Stimulated activated CD4-positive, alpha-beta T cell treated with anti-CD3 and anti-CD28 coated beads, Interleukin-1b, Interleukin-23, amount 100 ng/mL, for 24 hours (primary cell): ENCODE results near the gene BST1.

Source experiments
- DNase-seq, 4 experiments: peaks; one replicate each; pipeline ENCODE4 v3.0.0-alpha.2; 2020; ENCODE audit warnings: low read depth in 4 of 4, low spot score in 1 of 4

The BST1 gene

DNA sequence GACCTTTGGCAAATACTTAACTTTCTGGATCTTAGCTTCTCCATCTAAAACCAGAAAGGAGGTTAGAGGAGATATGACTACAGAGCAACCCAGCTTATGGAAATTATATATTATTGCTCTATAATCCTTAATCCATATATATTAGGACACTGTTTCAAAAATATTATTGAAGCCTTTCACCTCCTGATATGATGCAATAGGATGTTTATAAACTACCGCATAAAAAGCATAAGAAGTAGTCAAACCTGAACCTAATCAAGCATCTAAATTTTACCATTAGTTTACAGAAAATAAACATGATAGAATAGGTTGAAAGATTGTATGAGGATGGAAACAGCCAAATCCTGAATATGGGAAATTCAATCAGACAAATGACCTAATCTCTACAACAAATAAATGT is 26.8 kb upstream of the BST1 start:
- DNase-seq: no peak

DNA sequence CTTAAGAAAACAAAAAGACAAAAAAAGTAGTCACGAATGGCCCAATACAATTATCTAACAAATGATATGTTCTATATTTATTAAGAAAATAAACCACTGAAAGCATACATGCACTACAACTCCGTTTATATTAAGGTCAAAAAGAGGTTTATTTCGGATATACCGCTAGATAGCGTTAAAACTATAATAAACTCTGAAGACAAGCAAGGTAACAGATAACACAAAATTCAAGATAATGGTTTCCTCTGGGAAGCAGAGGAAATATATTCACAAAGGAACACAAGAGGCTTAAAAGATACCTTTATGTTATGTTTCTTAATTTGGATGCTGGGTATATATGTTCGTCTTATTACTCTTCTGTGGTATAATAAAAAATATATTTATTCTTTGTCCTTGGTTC is 26.0 kb upstream of the BST1 start:
- DNase-seq: no peak

DNA sequence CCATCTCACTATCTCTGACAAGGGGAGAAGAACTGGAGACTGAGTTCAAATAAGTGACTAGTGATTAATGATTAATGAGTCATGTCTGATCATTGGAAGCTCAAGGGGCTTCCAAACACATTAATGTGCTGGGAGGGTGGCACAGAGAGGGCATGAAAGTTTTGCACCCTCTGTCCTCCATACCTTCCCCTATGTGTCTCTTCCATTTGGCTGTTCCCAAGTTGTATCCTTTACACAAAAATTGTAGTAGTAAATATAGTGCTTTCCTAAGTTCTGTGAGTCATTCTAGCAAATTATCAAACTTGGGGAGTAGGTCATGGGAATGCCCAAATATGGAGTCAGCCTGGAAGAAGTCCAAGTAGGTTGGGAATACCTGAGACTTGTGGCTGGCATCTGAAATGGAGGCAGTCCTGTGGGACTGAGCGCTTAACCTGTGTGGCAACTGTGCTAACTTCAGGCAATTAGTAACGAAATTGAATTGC is 25.3 kb upstream of the BST1 start:
- DNase-seq: no peak

DNA sequence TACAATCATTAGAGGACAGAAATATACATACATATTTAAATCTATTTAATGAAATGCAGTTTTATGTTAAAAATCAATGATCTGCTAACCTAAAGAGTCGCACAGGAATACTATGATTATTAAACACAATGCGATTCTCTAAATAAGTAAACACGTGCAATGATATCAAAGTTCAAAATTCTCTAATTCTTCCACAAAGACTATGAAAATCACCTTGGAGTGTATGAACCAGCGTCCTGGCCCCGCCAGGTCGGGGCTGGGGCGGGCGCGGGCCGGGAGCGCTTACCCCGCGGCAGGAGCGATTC is 21.8 kb upstream of the BST1 start:
- DNase-seq: no peak

DNA sequence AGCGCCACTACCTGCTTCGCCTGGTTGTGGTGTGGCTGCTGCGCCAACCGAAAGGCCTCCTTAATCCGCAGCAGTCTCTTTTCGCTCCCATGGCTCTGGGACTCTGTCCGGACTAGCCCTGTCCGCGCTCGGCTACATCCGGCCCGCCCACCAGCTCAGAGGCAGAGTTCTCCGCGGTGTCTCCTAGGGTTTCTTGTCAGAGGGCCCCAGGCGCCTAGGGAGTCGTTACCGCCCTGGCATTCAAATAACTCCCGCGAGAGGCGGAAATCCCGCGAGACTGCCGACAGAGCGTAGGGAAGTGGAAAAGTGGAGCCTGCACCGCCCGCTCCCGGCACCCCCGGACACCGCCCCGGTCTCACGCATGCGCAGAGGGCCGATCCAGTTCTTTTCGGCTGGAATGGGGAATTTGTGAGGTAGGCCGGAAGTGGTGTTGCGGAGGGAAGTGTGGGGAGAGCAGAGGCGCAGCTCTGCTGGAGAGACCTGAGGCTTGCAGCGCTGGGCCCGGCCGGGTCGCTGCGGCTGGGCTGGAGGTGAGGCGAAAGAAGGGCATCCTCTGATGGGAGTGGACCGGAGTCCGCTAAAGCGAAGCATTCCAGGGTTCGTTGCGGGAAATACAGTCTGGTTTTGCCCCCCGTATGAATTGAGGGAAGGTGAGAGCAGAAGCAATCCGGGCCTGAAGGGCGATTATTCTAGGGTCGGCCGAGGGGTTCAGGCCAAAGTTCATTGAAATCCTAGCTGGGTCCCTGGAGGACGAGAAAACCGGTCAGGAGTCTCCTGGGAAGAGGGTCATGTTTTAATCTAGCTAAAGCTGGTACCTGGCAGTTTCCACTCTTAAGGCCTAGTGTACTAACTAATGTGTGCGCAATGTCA is 21.3 kb upstream of the BST1 start, which contains the start of gene FAM200B:
Gene FAM200B, plus strand, starts transcription at position 456 of the 870 bp plus-strand sequence. CDS start 5,151 bp downstream, outside the sequence.
- peak; percentile 95 to 99 (median 98) for DNase-seq

DNA sequence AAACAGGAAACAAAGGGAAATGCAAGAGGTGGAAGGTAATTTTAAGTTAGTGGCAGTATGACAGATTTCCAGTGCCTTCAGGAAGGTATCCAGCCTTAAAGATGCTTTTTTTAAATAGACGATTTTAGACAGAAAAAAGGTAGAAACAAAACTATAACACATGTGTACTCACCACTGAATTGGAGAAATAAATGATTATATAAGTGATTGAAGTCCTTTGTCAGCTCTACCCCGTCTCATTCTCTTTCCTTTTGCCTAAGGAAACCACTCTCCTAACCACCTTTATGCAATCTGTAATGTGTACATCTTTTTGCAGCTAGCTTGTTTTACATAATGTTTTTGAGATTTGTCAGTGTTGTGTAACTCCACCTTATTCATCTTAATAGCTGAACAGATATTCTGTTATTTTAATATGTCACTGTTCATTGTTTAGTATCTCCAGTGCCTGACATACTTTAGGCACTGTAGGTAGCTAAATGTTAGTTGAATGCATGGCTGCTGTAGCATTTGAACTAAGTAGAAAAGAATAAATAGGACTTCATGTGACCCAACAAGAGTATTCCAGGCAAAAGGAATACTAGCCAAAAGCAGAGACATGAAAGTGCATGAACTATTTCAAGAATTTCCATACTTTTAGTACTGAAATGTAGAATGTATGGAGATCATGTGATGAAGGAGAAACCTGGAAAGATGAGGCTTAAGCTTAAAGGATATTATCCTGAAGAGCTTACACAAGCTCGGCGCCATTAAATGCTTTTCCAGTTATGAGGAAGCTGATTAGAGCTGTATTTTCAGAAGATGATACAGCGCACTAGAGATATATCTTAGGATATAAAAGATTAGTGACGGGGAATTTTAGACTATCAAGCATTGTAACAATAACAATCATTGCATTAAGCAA is 20.4 kb upstream of the BST1 start:
- no peak for DNase-seq

DNA sequence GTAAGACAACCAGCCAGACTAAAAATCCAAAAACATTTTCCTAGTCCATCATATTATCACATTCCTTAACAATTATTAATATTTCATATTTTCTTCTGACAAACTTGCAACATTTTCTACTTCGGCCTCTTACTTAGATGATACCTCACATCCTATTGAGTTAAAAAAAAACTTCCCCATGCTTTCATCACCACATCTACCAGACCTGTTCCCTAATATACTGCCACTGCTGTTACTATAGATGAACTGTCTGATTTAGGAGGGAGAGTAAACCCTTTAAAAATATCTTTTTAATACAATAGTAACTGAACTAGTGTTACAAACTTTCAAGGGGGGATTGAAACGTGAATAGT is 19.7 kb upstream of the BST1 start:
- no peak for DNase-seq

DNA sequence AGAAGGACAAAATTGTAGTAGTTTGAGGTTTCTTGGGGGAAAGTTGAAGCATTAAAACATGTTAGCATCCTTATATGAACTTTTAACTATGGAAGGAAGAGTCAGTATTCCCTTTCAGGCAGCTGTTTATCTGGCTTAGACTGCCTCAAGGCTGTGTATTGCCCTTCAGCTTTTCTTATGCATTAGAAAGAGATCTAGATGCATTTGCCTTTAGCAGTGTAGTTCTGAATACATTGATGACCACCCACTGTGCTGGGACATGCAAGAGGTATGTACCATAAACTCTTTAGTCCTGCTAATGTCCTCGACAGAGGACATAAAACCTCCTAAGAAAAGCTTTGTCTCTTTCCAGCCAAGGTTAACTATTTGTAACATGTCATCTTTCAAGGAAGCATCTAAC is 18.4 kb upstream of the BST1 start:
- DNase-seq: no peak

DNA sequence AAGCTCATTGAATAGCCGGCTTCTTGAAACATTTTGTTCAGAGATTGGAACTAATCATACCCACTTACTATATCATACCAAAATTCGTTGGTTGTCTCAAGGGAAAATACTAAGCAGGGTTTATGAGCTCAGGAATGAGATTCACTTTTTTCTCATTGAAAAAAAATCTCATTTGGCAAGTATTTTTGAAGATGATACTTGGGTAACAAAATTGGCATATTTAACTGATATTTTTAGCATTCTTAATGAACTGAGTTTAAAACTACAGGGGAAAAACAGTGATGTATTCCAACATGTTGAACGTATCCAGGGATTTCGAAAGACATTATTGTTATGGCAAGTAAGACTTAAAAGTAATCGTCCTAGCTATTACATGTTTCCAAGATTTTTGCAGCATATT is 14.8 kb upstream of the BST1 start:
- DNase-seq: no peak

DNA sequence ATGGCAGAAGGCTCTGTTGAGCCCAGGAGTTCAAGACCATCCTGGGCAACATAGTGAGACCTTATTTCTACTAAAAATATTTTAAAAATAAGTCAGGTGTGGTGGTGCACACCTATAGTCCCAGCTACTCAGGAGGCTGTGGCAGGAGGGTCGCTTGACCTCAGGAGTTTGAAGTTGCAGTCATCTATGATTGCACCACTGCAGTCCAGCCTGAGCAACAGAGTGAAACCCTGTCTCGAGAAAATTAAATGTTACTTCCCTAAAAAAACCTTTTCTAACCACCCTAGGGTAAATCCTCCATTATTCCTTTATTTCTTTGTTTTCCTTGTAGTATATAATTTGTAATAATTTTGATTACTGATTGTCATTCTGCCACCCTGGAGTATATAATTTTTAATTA is 13.3 kb upstream of the BST1 start:
- DNase-seq: no peak

DNA sequence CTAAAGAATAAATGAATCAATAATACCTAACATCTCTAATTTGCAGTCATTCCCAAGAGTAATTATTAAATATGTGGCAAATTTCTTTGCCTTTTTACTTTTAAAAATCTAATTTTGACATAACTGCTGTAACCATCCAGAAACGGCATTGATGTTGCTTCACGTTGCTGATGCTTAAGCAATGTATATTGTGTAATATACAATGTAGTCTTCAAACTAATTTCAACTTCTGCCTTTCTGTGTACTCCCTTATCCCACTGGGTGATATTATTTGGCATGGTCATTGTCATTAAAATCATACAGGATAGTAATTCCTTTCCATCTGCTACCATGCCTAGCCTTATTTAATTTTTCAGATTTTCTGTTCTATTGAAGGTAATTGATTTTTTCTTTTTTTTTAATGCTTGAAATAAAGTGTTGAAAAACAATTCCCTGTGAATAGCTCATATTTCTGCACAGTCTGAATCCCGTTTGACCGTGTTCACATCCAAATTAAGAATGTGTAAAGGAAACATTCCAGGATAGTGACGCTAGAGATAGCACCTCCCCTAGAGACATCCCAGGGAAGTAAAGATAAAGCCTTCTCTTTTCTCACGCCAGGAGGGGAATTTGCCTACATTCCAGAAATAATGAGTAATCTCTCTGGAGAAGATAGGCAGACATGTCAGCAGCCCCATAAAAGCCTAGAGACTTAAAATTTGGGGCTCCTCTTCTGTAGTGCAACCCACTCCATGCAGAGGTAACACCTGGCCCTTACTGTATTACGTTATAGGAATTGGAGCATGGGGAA is 12.7 kb upstream of the BST1 start:
- DNase-seq: no peak

DNA sequence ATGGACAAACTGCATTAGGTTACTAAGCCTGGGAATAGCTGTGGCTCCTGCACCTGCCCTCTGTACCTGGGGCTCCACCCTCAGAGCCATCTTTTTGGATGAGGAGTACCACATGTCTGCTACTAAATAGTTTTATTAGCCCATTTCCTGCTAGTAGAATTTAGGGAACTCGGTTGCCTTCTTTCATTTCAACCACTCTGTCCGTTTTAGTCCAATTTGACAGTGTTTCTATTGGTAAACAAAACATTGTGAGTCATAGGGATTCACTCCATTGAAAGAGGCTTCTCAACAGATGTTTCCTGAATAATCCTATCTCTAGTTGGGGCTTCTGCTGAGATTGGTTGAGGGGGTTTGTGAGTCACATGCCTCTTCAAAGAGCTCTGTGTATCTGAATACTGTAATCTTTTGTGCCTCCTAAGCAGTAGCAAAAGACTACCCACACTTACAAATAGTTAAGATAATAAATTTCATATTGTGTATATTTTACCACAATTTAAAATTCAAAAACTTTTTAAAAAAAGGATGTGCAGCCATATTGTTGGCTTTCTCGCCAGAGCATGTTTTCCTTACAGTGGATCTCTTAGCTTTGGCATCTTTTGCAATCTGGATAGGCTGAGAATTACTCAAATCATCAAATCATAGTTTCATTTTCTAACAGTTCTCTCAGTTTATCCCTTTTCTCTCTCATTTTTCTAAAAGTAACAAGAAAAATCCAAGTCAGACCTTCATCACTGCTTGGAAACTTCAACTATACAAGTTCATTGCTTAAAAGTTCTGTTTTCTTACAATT is 11.3 kb upstream of the BST1 start:
- DNase-seq: no peak

DNA sequence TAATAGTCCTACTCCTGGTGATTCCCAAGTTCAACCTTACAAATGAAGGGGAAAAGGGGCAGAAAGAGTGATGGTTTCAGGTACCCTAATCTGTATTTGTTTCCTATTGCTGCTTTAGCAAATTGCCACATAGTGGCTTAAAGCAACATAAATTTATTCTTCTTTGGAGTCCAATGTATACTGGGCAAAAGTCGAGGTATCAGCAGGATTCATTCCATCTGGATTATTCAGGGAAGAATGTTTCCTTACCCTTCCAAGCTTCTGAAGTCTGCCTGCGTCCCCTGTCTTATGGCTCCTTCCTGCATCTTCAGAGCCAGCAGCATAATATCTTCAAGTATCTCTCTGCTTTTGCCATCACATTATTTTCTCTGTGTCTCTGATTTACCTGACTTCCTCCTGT is 10.3 kb upstream of the BST1 start:
- no peak for DNase-seq

DNA sequence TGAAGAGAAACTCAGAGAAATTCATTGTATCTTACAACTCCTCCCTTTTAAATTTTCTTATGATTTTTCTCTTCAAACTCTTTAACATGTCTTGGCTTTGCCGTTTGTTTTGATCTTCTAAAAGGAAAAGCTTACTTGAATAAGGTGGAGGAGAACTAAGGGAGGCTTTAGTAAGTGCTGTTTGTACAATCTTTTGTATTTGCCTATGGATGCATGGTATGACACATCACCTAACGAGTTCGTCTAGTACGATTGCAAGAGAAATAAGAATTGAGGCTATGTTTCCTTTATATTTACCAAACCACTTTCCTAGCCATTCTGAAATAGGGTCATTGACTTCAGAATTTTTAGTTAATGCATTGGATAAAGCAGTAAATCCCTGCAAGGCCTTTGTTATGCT is 8.4 kb upstream of the BST1 start:
- no peak for DNase-seq

DNA sequence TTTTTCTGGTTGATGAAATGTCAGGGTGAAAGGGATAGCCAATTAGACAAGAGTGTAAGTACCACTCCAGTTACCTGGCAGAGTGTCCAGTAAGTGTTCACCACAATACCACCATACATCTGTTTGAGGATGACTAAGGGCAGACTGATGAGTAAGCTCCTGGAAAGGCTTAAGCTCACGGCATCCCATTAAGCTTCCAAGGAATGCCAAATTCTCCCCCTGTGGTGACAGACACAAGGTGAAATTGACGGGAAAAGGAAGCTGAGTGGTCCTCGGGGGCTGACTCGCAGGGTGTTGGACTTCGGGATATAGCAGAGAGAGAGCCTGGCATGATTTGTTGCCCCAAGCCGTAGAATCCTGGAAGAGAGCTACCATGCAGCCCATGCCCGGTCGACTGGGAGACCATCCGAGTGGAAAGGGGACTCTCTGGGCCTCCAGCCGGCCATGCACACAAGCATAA is 7.6 kb upstream of the BST1 start:
- DNase-seq: no peak

DNA sequence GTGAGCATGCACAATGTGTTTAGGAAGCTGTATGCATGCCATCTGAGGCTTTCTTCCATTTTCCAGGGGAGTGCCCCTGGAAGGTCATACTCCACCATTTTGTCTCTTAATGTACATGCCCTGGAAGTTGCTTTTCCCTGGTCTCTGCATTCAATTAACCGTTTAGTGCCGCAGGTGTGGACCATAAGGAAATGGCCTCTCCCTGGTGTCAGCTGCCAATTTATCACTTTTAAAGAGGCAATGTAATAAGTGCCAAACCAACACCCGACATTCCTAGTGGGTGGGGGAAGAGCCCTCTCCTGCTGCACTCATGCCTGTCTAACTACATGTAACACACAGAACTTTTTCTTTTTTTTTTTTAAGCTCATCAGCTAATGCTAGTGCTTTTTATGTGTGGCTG is 7.1 kb upstream of the BST1 start:
- no peak for DNase-seq

DNA sequence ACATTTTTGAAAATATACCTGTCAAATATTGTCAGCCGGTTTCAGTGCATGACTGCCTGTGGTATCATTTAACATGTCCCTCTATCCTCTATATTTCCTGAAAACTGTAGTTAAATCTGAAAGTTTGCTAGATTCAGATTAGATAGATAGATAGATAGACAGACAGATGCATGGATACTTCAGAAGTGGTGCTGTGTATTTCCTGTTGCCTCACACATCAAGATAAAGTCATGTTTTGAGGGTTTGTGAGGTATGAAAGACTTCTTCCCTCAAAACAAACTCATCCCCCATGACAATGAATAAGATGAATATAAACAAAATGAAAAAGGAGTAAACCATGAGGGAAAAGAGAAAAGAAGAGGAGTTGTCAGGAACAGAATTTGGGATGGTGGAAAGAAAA is 6.0 kb upstream of the BST1 start:
- no peak for DNase-seq

DNA sequence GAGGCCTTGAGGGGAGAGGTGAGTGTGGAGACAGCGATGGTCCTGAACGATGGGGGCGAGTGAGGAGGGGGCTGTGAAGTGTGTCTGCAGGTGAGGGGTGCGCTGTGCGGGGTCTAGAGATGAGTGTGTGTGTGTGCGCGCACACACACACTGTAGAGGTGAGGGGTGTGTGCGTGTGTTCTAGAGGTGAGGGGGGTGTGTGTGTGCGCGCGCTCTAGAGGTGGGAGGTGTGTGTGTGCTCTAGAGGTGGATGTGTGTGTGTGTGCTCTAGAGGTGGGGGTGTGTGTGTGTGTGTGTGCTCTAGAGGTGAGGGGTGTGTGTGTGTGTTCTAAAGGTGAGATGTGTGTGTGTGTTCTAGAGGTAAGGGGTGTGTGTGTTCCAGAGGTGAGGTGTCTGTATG is 574 bp downstream of the BST1 start:
- no peak for DNase-seq

DNA sequence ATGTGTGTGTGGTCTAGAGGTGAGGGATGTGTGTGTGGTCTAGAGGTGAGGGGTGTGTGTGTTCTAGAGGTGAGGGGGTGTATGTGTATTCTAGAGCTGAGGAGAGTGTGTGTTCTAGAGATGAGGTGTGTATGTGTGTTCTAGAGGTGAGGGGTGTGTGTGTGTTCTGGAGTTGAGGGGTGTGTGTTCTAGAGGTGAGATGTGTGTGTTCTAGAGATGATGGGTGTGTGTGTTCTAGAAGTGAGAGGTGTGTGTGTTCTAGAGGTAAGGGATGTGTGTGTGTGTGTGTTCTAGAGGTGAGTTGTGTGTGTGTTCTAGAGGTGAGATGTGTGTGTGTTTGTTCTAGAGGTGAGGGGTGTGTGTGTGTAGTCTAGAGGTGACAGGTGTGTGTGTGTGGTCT is 1.3 kb downstream of the BST1 start:
- no peak for DNase-seq

DNA sequence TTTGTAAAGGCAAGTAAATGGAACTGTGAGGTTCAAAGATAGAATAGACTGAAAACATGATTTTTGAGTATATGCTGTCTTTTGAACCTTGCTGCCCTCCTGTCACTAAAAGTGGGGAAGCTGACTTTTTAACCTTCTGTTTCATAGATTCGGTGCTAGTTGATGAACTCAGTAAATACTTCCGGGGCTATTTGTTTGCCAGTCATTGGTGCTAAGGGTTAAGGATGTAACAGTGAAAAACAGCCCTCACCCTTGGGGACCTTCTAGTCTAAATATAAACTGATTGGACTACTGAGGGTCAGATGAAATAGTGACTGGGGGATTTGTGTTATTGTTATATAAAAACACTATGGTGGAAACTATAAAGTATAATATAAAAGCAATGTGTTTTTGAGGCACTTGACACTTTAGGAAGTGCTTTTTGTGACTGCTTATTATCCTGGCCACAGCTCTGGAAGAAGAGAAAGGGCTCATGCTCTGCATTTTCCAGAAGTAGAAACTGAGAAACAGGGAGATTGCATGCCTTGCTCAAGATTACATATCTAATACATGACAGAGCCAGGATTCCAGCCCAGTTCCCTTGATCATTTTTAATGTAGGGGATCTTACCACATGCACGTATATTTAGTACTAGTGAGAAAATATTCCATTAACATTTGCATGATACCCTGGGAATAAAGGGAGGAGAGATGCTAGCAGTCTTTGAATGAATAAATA is 3.9 kb downstream of the BST1 start:
- DNase-seq: no peak
